ENCODE data around the gene PRKG1. TPM values are rescaled to one million over a fixed set of nuclear protein-coding genes. Genes with fewer than 3 reads are reported as not detected.
A peak's percentile ranks its signal among the peaks of the same experiment; 100 is the strongest.
"Not testable (repeated sequence)": the region's sequence is repeated elsewhere in the genome, so short reads cannot be mapped to it uniquely, and the experiment has no call there.

The PRKG1 gene
- total RNA-seq, 1 experiment from 2014 or later, result 7.4 TPM

DNA sequence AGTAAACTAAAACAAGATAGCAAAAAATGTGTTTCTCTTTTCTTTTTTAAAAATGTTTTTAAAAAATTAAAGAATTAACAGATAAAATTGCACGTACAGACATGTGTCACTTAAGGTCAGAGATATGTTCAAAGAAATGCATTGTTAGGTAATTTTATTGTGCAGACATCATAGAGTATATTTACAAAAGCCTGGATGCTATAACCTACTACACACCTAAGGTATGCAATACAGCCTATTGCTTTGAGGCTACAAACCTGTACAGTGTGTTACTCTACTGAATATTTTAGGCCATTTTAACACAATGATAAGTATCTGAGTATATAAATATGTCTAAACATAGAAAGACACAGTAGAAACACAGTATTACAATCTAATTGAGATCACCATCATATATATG lies 253.1 kb downstream of the PRKG1 start:
- CTCF ChIA-PET, result no interaction called here
- H2AFZ ChIP-seq (ENCODE audit: low read length), result no peak overlapping the region
- no peaks in the 10 kb centered on the region for H4K20me1 ChIP-seq (ENCODE audit: low read length)
- H3K9ac ChIP-seq (ENCODE audit: low read length), result no peak overlapping the region
- H3K36me3 ChIP-seq (ENCODE audit: low read depth, low read length), result no peaks in the 10 kb centered on the region
- no peak for TF ChIP-seq CTCF (conservative IDR thresholded peaks at IDR 0.05; ENCODE audit: low read depth, low read length)
- TF ChIP-seq EZH2 (IDR thresholded peaks at IDR 0.05; ENCODE audit: low read length, unreplicated experiment), result no peak
- no peak for TF ChIP-seq EZH2phosphoT487 (IDR thresholded peaks at IDR 0.05; ENCODE audit: borderline replicate concordance, low read length)
- intact Hi-C loops (cut with micrococcal nuclease), result no loop called here
- no peaks in the 10 kb centered on the region for H3K79me2 ChIP-seq (ENCODE audit: low read length)
- H3K4me1 ChIP-seq (ENCODE audit: insufficient read depth, low read length), result no peaks in the 10 kb centered on the region
- POLR2A ChIA-PET (ENCODE audit: unreplicated experiment), result no interaction called here
- DNase-seq, result no peak
- no TSS peak for BruUV-seq (replicated peaks)
- no peaks in the 10 kb centered on the region for H3K9me3 ChIP-seq (ENCODE audit: low read length)
- no peak overlapping the region for H3K27ac ChIP-seq (ENCODE audit: low read length)
- peak; percentile 27; the same call in 1 of the 2 replicates for ATAC-seq
- H3F3A ChIP-seq (ENCODE audit: low read length, unreplicated experiment), result no peaks in the 10 kb centered on the region
- H3K9me2 ChIP-seq (replicated peaks; ENCODE audit: low read length), result no peaks in the 10 kb centered on the region
- H3K4me3 ChIP-seq (ENCODE audit: low read length), result no peak overlapping the region
- H3K27me3 ChIP-seq (ENCODE audit: low read length), result no peaks in the 10 kb centered on the region
- no peak overlapping the region for H3K4me2 ChIP-seq (ENCODE audit: low read length)

DNA sequence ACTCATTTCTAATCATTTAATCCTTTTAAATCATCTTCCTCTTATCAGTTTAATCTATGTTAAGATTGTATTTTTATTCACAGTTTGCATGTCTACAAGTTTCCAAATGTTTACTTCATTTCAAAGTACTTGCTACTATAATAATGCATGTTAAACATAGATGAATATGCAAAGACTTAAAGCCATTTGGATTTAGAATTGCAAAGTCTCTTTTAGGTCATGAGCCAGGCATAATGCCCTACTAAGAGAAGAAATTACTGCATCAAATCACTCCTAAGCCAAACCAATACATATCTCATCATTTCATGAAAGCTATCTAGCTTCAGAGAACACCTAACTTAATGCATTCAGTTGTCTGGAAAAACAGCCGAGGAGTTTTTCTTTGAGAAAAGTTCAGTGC lies 266.1 kb downstream of the PRKG1 start:
- no peak for TF ChIP-seq CTCF (conservative IDR thresholded peaks at IDR 0.05; ENCODE audit: low read depth, low read length)
- no peak for TF ChIP-seq EZH2 (IDR thresholded peaks at IDR 0.05; ENCODE audit: low read length, unreplicated experiment)
- TF ChIP-seq EZH2phosphoT487 (IDR thresholded peaks at IDR 0.05; ENCODE audit: borderline replicate concordance, low read length), result no peak
- H3K4me2 ChIP-seq (ENCODE audit: low read length), result no peak overlapping the region
- no peaks in the 10 kb centered on the region for H3K79me2 ChIP-seq (ENCODE audit: low read length)
- no peak for ATAC-seq
- no peak overlapping the region for H3K4me3 ChIP-seq (ENCODE audit: low read length)
- BruUV-seq (replicated peaks), result no TSS peak
- no peaks in the 10 kb centered on the region for H3K9me3 ChIP-seq (ENCODE audit: low read length)
- H3K4me1 ChIP-seq (ENCODE audit: insufficient read depth, low read length), result peaks cover 15% of the 10 kb centered on the region
- CTCF ChIA-PET, result no interaction called here
- no peaks in the 10 kb centered on the region for H3K27me3 ChIP-seq (ENCODE audit: low read length)
- H3K9me2 ChIP-seq (replicated peaks; ENCODE audit: low read length), result no peaks in the 10 kb centered on the region
- no peak overlapping the region for H2AFZ ChIP-seq (ENCODE audit: low read length)
- H3K27ac ChIP-seq (ENCODE audit: low read length), result no peak overlapping the region
- H4K20me1 ChIP-seq (ENCODE audit: low read length), result no peaks in the 10 kb centered on the region
- H3K36me3 ChIP-seq (ENCODE audit: low read depth, low read length), result no peaks in the 10 kb centered on the region
- intact Hi-C loops (cut with micrococcal nuclease), result loop anchor here (2.0 kb wide), 3 partner anchors 30 to 50 kb away; no protein-coding TSS in a partner anchor
- no peaks in the 10 kb centered on the region for H3F3A ChIP-seq (ENCODE audit: low read length, unreplicated experiment)
- POLR2A ChIA-PET (ENCODE audit: unreplicated experiment), result no interaction called here
- no peak overlapping the region for H3K9ac ChIP-seq (ENCODE audit: low read length)
- DNase-seq, result no peak

DNA sequence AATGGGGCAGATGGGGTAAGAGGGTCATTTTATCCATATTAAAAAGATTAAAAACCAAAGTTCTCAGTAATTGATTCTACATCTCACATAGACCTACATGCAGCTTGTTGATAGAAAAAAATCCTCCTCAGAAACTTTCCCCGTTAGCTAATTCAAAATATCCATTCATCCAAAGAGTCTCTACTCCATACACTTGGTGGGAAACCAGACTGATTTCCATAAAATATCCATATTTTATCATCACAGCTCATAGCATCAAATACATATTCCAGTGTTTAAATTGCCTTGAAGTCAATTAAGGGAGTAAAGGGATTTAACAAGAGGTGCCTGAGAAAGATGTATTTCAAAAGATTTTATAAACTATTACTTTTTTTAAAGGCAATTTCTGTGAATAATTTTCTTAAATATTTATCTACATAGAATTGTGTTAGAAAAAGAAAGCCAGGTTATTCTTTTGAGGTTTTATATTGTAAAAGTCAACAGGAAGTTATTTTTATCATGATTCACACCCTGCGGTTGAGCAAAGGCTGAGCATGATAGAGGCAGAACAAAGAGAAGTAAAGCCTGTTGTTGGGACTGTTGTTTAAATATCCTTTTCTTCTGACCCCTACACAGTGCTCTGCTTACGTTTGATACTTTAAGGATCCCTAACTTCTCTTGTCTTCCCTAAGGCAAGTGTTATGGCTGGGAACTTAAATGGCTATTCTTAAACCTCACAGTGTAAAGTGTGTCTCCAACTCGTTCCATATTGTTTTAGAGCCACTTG lies 266.7 kb downstream of the PRKG1 start:
- Histone ChIP-seq H3K9ac (ENCODE audit: low read length) (no peak overlapping the region), H2AFZ (ENCODE audit: low read length) (0 out of 2 replicates have a peak overlapping the region, but pooled peaks have one; percentile 6), H3K9me3 (ENCODE audit: low read length) (no peaks in the 10 kb centered on the region), H3K36me3 (ENCODE audit: low read depth, low read length) (no peaks in the 10 kb centered on the region), H3K27me3 (ENCODE audit: low read length) (no peaks in the 10 kb centered on the region), H3K4me1 (ENCODE audit: insufficient read depth, low read length) (peaks cover 15% of the 10 kb centered on the region), H3K4me3 (ENCODE audit: low read length) (no peak overlapping the region), H3K4me2 (ENCODE audit: low read length) (peak overlapping the region; percentile 37), H3K9me2 (replicated peaks; ENCODE audit: low read length) (no peaks in the 10 kb centered on the region), H3F3A (ENCODE audit: low read length, unreplicated experiment) (no peaks in the 10 kb centered on the region), H3K79me2 (ENCODE audit: low read length) (no peaks in the 10 kb centered on the region), H3K27ac (ENCODE audit: low read length) (peak overlapping the region; percentile 4), H4K20me1 (ENCODE audit: low read length) (no peaks in the 10 kb centered on the region)
- ChIA-PET CTCF (no interaction called here), POLR2A (ENCODE audit: unreplicated experiment) (no interaction called here)
- BruUV-seq (replicated peaks), result no TSS peak
- TF ChIP-seq EZH2phosphoT487 (IDR thresholded peaks at IDR 0.05; ENCODE audit: borderline replicate concordance, low read length), result no peak
- no peak for TF ChIP-seq EZH2 (IDR thresholded peaks at IDR 0.05; ENCODE audit: low read length, unreplicated experiment)
- TF ChIP-seq CTCF (conservative IDR thresholded peaks at IDR 0.05; ENCODE audit: low read depth, low read length), result no peak
- DNase-seq, result peak; percentile 91
- intact Hi-C loops (cut with micrococcal nuclease), result loop anchor here (1.0 to 2.0 kb wide), 4 partner anchors 30 to 268 kb away; no protein-coding TSS in a partner anchor
- peak; percentile 100 for ATAC-seq

DNA sequence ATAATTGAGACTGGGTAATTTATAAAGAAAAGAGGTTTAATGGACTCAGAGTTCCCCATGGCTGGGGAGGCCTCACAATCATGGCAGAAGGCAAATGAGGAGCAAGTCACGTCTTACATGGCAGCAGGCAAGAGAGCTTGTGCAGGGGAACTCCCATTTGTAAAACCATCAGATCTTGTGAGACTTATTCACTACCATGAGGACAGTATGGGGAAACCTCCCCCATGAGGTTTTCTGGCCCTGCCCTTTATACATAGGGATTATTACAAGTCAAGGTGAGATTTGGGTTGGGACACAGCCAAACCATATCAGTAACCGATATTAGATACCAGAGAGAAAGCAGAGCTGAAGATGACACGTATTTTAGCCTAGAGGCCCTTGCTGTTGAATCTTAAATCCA lies 267.5 kb downstream of the PRKG1 start:
- POLR2A ChIA-PET (ENCODE audit: unreplicated experiment), result interaction anchor here (0.6 kb wide), 1 partner anchor 538 kb away, joined by 3 read pairs; no protein-coding TSS in a partner anchor
- ATAC-seq; H3K36me3 ChIP-seq (ENCODE audit: low read depth, low read length); H3K27me3 ChIP-seq (ENCODE audit: low read length); H4K20me1 ChIP-seq (ENCODE audit: low read length); H3K4me3 ChIP-seq (ENCODE audit: low read length); H3K9me3 ChIP-seq (ENCODE audit: low read length); H3K9me2 ChIP-seq (replicated peaks; ENCODE audit: low read length); CTCF ChIA-PET; DNase-seq; H2AFZ ChIP-seq (ENCODE audit: low read length); H3K9ac ChIP-seq (ENCODE audit: low read length); BruUV-seq (replicated peaks); H3K79me2 ChIP-seq (ENCODE audit: low read length); H3F3A ChIP-seq (ENCODE audit: low read length, unreplicated experiment): not testable (repeated sequence)
- Histone ChIP-seq H3K4me1 (ENCODE audit: insufficient read depth, low read length) (peaks cover 15% of the 10 kb centered on the region), H3K4me2 (ENCODE audit: low read length) (peak overlapping the region; percentile 37; the same call in 1 of the 2 replicates), H3K27ac (ENCODE audit: low read length) (peak overlapping the region; percentile 4)
- intact Hi-C loops (cut with micrococcal nuclease), result loop anchor here (1.0 to 2.0 kb wide), 4 partner anchors 29 to 268 kb away; no protein-coding TSS in a partner anchor
